GM23338 (cell line): ENCODE measurements around the gene DFFA. TPM values are rescaled to one million over a fixed set of nuclear protein-coding genes. Genes with fewer than 3 reads are reported as not detected.

Source experiments
- ATAC-seq: fragments of 200-7000 bp; cut with Tn5 transposase; 3 replicates; pipeline ENCODE4 v1.9.1; 2020
- DNase-seq: peaks from one replicate; pipeline ENCODE4 v3.0.0-alpha.2; 2015; ENCODE audit warnings: low spot score
- H2AFZ ChIP-seq: fragments of 200-600 bp; sonication (generic); 2 replicates; pipeline ENCODE4 v1.8.0; 2016; ENCODE audit warnings: antibody characterized with exemption, mild to moderate bottlenecking, moderate library complexity
- H3F3A ChIP-seq: fragments of 200-600 bp; sonication (generic); replicated peaks from 2 replicates; pipeline ENCODE4 v1.8.0; 2017; ENCODE audit warnings: antibody characterized with exemption, mixed run types, low read depth
- H3K27ac ChIP-seq: fragments of 200-600 bp; sonication (generic); 2 replicates; pipeline ENCODE4 v1.6.1; 2016; ENCODE audit warnings: low read depth
- H3K27me3 ChIP-seq: fragments of 200-600 bp; sonication (generic); 2 replicates; pipeline ENCODE4 v1.8.0; 2016; ENCODE audit warnings: mild to moderate bottlenecking, mixed run types, moderate library complexity; ENCODE audit not compliant: insufficient read depth
- H3K36me3 ChIP-seq: fragments of 200-600 bp; sonication (generic); 2 replicates; pipeline ENCODE4 v1.8.0; 2016; ENCODE audit warnings: mild to moderate bottlenecking; ENCODE audit not compliant: insufficient read depth
- H3K4me1 ChIP-seq: fragments of 200-600 bp; sonication (generic); 2 replicates; pipeline ENCODE4 v1.8.0; 2016; ENCODE audit warnings: mild to moderate bottlenecking, moderate library complexity; ENCODE audit not compliant: insufficient read depth
- H3K4me2 ChIP-seq: fragments of 200-600 bp; sonication (generic); 2 replicates; pipeline ENCODE4 v1.7.1; 2017; ENCODE audit warnings: mixed run types
- H3K4me3 ChIP-seq: fragments of 200-600 bp; sonication (generic); 2 replicates; pipeline ENCODE4 v1.6.1; 2016; ENCODE audit warnings: mixed run types
- H3K79me2 ChIP-seq: fragments of 200-600 bp; sonication (generic); replicated peaks from 2 replicates; pipeline ENCODE4 v1.8.0; 2017; ENCODE audit warnings: mild to moderate bottlenecking; ENCODE audit not compliant: insufficient read depth
- H3K9me2 ChIP-seq: fragments of 200-600 bp; sonication (generic); 2 replicates; pipeline ENCODE4 v1.8.0; 2017; ENCODE audit not compliant: insufficient read depth
- H4K20me1 ChIP-seq: fragments of 200-600 bp; sonication (generic); replicated peaks from 2 replicates; pipeline ENCODE4 v1.8.0; 2017; ENCODE audit warnings: mild to moderate bottlenecking; ENCODE audit not compliant: insufficient read depth
- H3K27ac Mint-ChIP-seq: 2 replicates; pipeline ENCODE4 v1.8.0; 2020; ENCODE audit warnings: inconsistent platforms, mild to moderate bottlenecking, moderate library complexity, mixed read lengths
- H3K27me3 Mint-ChIP-seq: 3 replicates; pipeline ENCODE4 v1.8.0; 2022; ENCODE audit warnings: low read depth, mild to moderate bottlenecking, moderate library complexity, mixed read lengths, inconsistent platforms; ENCODE audit not compliant: insufficient read depth, poor library complexity
- H3K36me3 Mint-ChIP-seq: 3 replicates; pipeline ENCODE4 v1.8.0; 2021; ENCODE audit warnings: low read depth, mild to moderate bottlenecking, inconsistent platforms, moderate library complexity, mixed read lengths
- H3K4me1 Mint-ChIP-seq: 3 replicates; pipeline ENCODE4 v1.8.0; 2020; ENCODE audit warnings: mild to moderate bottlenecking, inconsistent platforms, mixed read lengths
- H3K4me3 Mint-ChIP-seq: 3 replicates; pipeline ENCODE4 v1.8.0; 2021; ENCODE audit warnings: moderate library complexity, mild to moderate bottlenecking, inconsistent platforms, mixed read lengths
- H3K9me3 Mint-ChIP-seq: 3 replicates; pipeline ENCODE4 v1.8.0; 2020; ENCODE audit warnings: moderate library complexity, mild to moderate bottlenecking, inconsistent platforms, mixed read lengths
- CREB1 ChIP-seq: fragments of 250-450 bp; sonication (Bioruptor Pico); IDR thresholded peaks from 2 replicates; pipeline ENCODE4 v1.5.0; 2020; ENCODE audit warnings: low read depth, mild to moderate bottlenecking, moderate library complexity
- EZH2 ChIP-seq: fragments of 200-600 bp; sonication (generic); IDR thresholded peaks from one replicate; pipeline ENCODE4 v1.8.0; 2017; ENCODE audit warnings: antibody characterized with exemption, mild to moderate bottlenecking, low read depth; ENCODE audit not compliant: unreplicated experiment
- EZH2phosphoT487 ChIP-seq: fragments of 200-600 bp; sonication (generic); IDR thresholded peaks from one replicate; pipeline ENCODE4 v1.8.1; 2018; ENCODE audit warnings: antibody characterized with exemption; ENCODE audit not compliant: unreplicated experiment
- POLR2AphosphoS5 ChIP-seq: IDR thresholded peaks from 2 replicates; pipeline ENCODE4 v1.6.1; 2016; ENCODE audit warnings: antibody characterized with exemption, low read depth
- REST ChIP-seq: IDR thresholded peaks from one replicate; pipeline ENCODE4 v1.6.1; 2018; ENCODE audit warnings: antibody characterized with exemption; ENCODE audit not compliant: unreplicated experiment
- STAT1 ChIP-seq: IDR thresholded peaks from one replicate; pipeline ENCODE4 v1.6.1; 2016; ENCODE audit warnings: antibody characterized with exemption; ENCODE audit not compliant: unreplicated experiment
- ZNF114 ChIP-seq: fragments of 250-450 bp; sonication (Bioruptor Pico); IDR thresholded peaks from 2 replicates; pipeline ENCODE4 v1.5.0; 2020; ENCODE audit warnings: mild to moderate bottlenecking, moderate library complexity
- ZNF331 ChIP-seq: fragments of 250-450 bp; sonication (Bioruptor Pico); IDR thresholded peaks from 2 replicates; pipeline ENCODE4 v1.5.0; 2020; ENCODE audit warnings: low read depth, mild to moderate bottlenecking, moderate library complexity
- ZNF462 ChIP-seq: fragments of 250-450 bp; sonication (Bioruptor Pico); IDR thresholded peaks from 2 replicates; pipeline ENCODE4 v1.5.0; 2020; ENCODE audit warnings: mild to moderate bottlenecking, moderate library complexity
- polyA plus RNA-seq: library from polyadenylated mRNA; unstranded; fragments of >200 nt; fragmentation: Nextera tagmentation; extraction: Ambion mirVana; gene quantifications from 2 replicates; pipeline ENCODE4 v1.2.1, GENCODE V29; 2016
- total RNA-seq: library from RNA; depleted of rRNA; stranded (reverse); fragments of >200 nt; shearing (Covaris generic); gene quantifications from 2 replicates; pipeline ENCODE4 v1.2.3, GENCODE V29; 2014
- TF ChIP-seq, protein P1 (sequence below), 2 experiments: fragments of 200-600 bp in 1 of 2; sonication (generic) in 1 of 2; conservative IDR thresholded peaks; 2 replicates each; pipeline versions ENCODE4 v1.5.1 to v1.6.1; 2016 to 2017; ENCODE audit warnings: antibody characterized with exemption in 2 of 2, low read depth in 2 of 2, mild to moderate bottlenecking in 2 of 2, moderate library complexity in 1 of 2

Gene DFFA
- total and polyA plus RNA-seq, 2 experiments from 2014 or later: 65.2 to 82.0 TPM

- TF ChIP-seq, protein P1, sequence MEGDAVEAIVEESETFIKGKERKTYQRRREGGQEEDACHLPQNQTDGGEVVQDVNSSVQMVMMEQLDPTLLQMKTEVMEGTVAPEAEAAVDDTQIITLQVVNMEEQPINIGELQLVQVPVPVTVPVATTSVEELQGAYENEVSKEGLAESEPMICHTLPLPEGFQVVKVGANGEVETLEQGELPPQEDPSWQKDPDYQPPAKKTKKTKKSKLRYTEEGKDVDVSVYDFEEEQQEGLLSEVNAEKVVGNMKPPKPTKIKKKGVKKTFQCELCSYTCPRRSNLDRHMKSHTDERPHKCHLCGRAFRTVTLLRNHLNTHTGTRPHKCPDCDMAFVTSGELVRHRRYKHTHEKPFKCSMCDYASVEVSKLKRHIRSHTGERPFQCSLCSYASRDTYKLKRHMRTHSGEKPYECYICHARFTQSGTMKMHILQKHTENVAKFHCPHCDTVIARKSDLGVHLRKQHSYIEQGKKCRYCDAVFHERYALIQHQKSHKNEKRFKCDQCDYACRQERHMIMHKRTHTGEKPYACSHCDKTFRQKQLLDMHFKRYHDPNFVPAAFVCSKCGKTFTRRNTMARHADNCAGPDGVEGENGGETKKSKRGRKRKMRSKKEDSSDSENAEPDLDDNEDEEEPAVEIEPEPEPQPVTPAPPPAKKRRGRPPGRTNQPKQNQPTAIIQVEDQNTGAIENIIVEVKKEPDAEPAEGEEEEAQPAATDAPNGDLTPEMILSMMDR (conservative IDR thresholded peaks at IDR 0.05; ENCODE audit: low read depth in 2 of 2): no peak
- no peak for TF ChIP-seq ZNF462 (CRISPR knock-in tag)
- no peak for TF ChIP-seq EZH2
Measured at GRCh38 chr1:10446790-10447422, 25.4 kb downstream of the DFFA start (continued).

- Histone ChIP-seq H3K79me2 (no peaks in the 10 kb centered on the region), H3K9me2 (no peaks in the 10 kb centered on the region), H3K36me3 (no peaks in the 10 kb centered on the region), H4K20me1 (no peaks in the 10 kb centered on the region), H3F3A (0 out of 2 replicates have a peak, but pooled peaks cover 3% of the 10 kb centered on the region), H3K27ac (no peak overlapping the region), H3K27me3 (no peaks in the 10 kb centered on the region), H3K4me3 (no peak overlapping the region), H2AFZ (no peak overlapping the region), H3K4me2 (no peak overlapping the region), H3K4me1 (no peaks in the 10 kb centered on the region)
- no peaks in the 10 kb centered on the region for H3K27me3 Mint-ChIP-seq
- H3K36me3 Mint-ChIP-seq: peaks cover 8% of the 10 kb centered on the region; the same call in 2 of the 3 replicates
- H3K9me3 Mint-ChIP-seq: no peaks in the 10 kb centered on the region
- H3K27ac Mint-ChIP-seq: no peak overlapping the region
- DNase-seq (no peak), ATAC-seq (no peak)
- peaks cover 6% of the 10 kb centered on the region for H3K4me1 Mint-ChIP-seq
- no peak overlapping the region for H3K4me3 Mint-ChIP-seq
- TF ChIP-seq, protein P1 (conservative IDR thresholded peaks at IDR 0.05; ENCODE audit: low read depth in 2 of 2): no peak
- no peak for TF ChIP-seq CREB1 (CRISPR knock-in tag)
- TF ChIP-seq EZH2phosphoT487: no peak
- no peak for TF ChIP-seq POLR2AphosphoS5
- no peak for TF ChIP-seq STAT1
- no peak for TF ChIP-seq REST
- TF ChIP-seq ZNF114 (CRISPR knock-in tag): no peak
- TF ChIP-seq ZNF331 (CRISPR knock-in tag): no peak
Measured at GRCh38 chr1:10444795-10445397, 27.4 kb downstream of the DFFA start.
